ENCODE measurements around the gene AASDH. TPM values are rescaled to one million over a fixed set of nuclear protein-coding genes. Genes with fewer than 3 reads are reported as not detected.

The AASDH gene
- total RNA-seq, 2 donors from 2014 or later: 16.2 to 24.0 TPM

- H3K27me3 Mint-ChIP-seq (ENCODE audit: insufficient read depth): peaks cover 11% of the 10 kb centered on the region
- Histone ChIP-seq H3K27ac (ENCODE audit: low read depth, low read length) (no peak overlapping the region), H3K4me3 (ENCODE audit: low read length) (no peak overlapping the region), H3K9me3 (ENCODE audit: control insufficient read depth, low read length) (no peaks in the 10 kb centered on the region), H3K36me3 (ENCODE audit: control insufficient read depth, insufficient read depth, low read length) (no peaks in the 10 kb centered on the region), H3K9ac (ENCODE audit: extremely low read depth, low read length, poor library complexity, severe bottlenecking) (no peak overlapping the region), H3K4me1 (ENCODE audit: control insufficient read depth, insufficient read depth, low read length) (peaks cover 4% of the 10 kb centered on the region), H3K27me3 (ENCODE audit: control insufficient read depth, insufficient read depth, low read length, poor library complexity, severe bottlenecking) (no peaks in the 10 kb centered on the region)
- 95% methylated on average over 2 of the region's 3 CpGs; no CpG with 5 or more reads in 1 of the 2 experiments for WGBS, 2 experiments (ENCODE audit: insufficient coverage in 1 of 2, insufficient read length in 1 of 2)
- no peak overlapping the region for H3K4me3 Mint-ChIP-seq
- no peak for DNase-seq
- H3K4me1 Mint-ChIP-seq: peaks cover 26% of the 10 kb centered on the region
- H3K9me3 Mint-ChIP-seq: no peaks in the 10 kb centered on the region
- H3K36me3 Mint-ChIP-seq (ENCODE audit: low read depth): peaks cover 17% of the 10 kb centered on the region
- no peak for TF ChIP-seq CTCF (conservative IDR thresholded peaks at IDR 0.05)
- H3K27ac Mint-ChIP-seq: no peak overlapping the region
These were observed 84.5 kb downstream of the AASDH start for GRCh38 chr4:56302760-56303159.

- no peak overlapping the region for H3K4me3 ChIP-seq (ENCODE audit: low read length)
- DNase-seq: no peak
- no peaks in the 10 kb centered on the region for H3K36me3 ChIP-seq (ENCODE audit: control insufficient read depth, insufficient read depth, low read length)
- no peak overlapping the region for H3K27ac ChIP-seq (ENCODE audit: low read depth, low read length)
- H3K9ac ChIP-seq (ENCODE audit: extremely low read depth, low read length, poor library complexity, severe bottlenecking): no peak overlapping the region
- Mint-ChIP-seq H3K4me1 (peaks cover 22% of the 10 kb centered on the region), H3K27me3 (ENCODE audit: insufficient read depth) (peaks cover 11% of the 10 kb centered on the region), H3K9me3 (no peaks in the 10 kb centered on the region), H3K4me3 (no peak overlapping the region), H3K36me3 (ENCODE audit: low read depth) (peaks cover 12% of the 10 kb centered on the region), H3K27ac (no peak overlapping the region)
- TF ChIP-seq CTCF (conservative IDR thresholded peaks at IDR 0.05): no peak
- 78 to 85% methylated on average over 5 to 8 of the region's 8 CpGs for WGBS, 2 experiments (ENCODE audit: insufficient coverage in 1 of 2, insufficient read length in 1 of 2)
- H3K9me3 ChIP-seq (ENCODE audit: control insufficient read depth, low read length): no peaks in the 10 kb centered on the region
- H3K4me1 ChIP-seq (ENCODE audit: control insufficient read depth, insufficient read depth, low read length): peaks cover 4% of the 10 kb centered on the region
- H3K27me3 ChIP-seq (ENCODE audit: control insufficient read depth, insufficient read depth, low read length, poor library complexity, severe bottlenecking): no peaks in the 10 kb centered on the region
These were observed 85.2 kb downstream of the AASDH start for GRCh38 chr4:56301997-56302496.

GRCh38 chr4:56301181-56301996 lies 85.9 kb downstream of the AASDH start:
- no peak overlapping the region for H3K4me3 ChIP-seq (ENCODE audit: low read length)
- Mint-ChIP-seq H3K4me1 (peaks cover 22% of the 10 kb centered on the region), H3K4me3 (no peak overlapping the region), H3K36me3 (ENCODE audit: low read depth) (peaks cover 11% of the 10 kb centered on the region), H3K27me3 (ENCODE audit: insufficient read depth) (peaks cover 11% of the 10 kb centered on the region), H3K9me3 (no peaks in the 10 kb centered on the region), H3K27ac (no peak overlapping the region)
- peak overlapping the region; percentile 73 for H3K27ac ChIP-seq (ENCODE audit: low read depth, low read length)
- H3K4me1 ChIP-seq (ENCODE audit: control insufficient read depth, insufficient read depth, low read length): peaks cover 4% of the 10 kb centered on the region
- peak; percentile 96 for TF ChIP-seq CTCF (conservative IDR thresholded peaks at IDR 0.05)
- H3K9me3 ChIP-seq (ENCODE audit: control insufficient read depth, low read length): no peaks in the 10 kb centered on the region
- WGBS, 2 experiments (ENCODE audit: insufficient coverage in 1 of 2, insufficient read length in 1 of 2): 50 to 51% methylated on average over 8 to 10 of the region's 10 CpGs
- DNase-seq: peak; percentile 92
- H3K36me3 ChIP-seq (ENCODE audit: control insufficient read depth, insufficient read depth, low read length): no peaks in the 10 kb centered on the region
- no peak overlapping the region for H3K9ac ChIP-seq (ENCODE audit: extremely low read depth, low read length, poor library complexity, severe bottlenecking)
- H3K27me3 ChIP-seq (ENCODE audit: control insufficient read depth, insufficient read depth, low read length, poor library complexity, severe bottlenecking): no peaks in the 10 kb centered on the region

All from endodermal cell (in vitro differentiated cells).